HL-60/S4 treated with retinoic acid at 250 ng/mL for 4 days and 3 days (cell line): ENCODE data around the gene MKRN3.

Experiments
- in situ Hi-C: fragments of 300-500 bp; cut with MboI; formaldehyde crosslinking; loops from 2 replicates; pipeline ENCODE4 v1.7.0; 2022; ENCODE audit warnings: low sequenced_read_pairs

The MKRN3 gene

GRCh38 chr15:23565395-23566070 is at the start of gene MKRN3:
Gene MKRN3, plus strand, starts transcription at chr15:23565674. Its CDS starts 109 bp downstream, at chr15:23565783.
- in situ Hi-C loops, result no loop called here

- in situ Hi-C loops, result no loop called here
These were observed 48.6 kb upstream of the MKRN3 start for GRCh38 chr15:23516866-23517265.

- in situ Hi-C loops, result no loop called here
These were observed 47.4 kb upstream of the MKRN3 start for GRCh38 chr15:23518104-23518503.

GRCh38 chr15:23524816-23525215 is 40.7 kb upstream of the MKRN3 start:
- in situ Hi-C loops, result no loop called here

GRCh38 chr15:23529891-23530290 is 35.6 kb upstream of the MKRN3 start:
- in situ Hi-C loops, result no loop called here

GRCh38 chr15:23532024-23532423 is 33.5 kb upstream of the MKRN3 start:
- in situ Hi-C loops, result no loop called here

- in situ Hi-C loops, result no loop called here
These were observed 28.8 kb upstream of the MKRN3 start for GRCh38 chr15:23536659-23537058.

GRCh38 chr15:23538648-23539047 is 26.8 kb upstream of the MKRN3 start:
- in situ Hi-C loops, result no loop called here

- in situ Hi-C loops, result no loop called here
These were observed 25.6 kb upstream of the MKRN3 start for GRCh38 chr15:23539892-23540291.

GRCh38 chr15:23546158-23546557 is 19.3 kb upstream of the MKRN3 start:
- in situ Hi-C loops, result no loop called here

- in situ Hi-C loops, result no loop called here
These were observed 17.4 kb upstream of the MKRN3 start for GRCh38 chr15:23548071-23548470.

GRCh38 chr15:23561914-23562313 is 3.6 kb upstream of the MKRN3 start:
- in situ Hi-C loops, result no loop called here

GRCh38 chr15:23564821-23565394 is 566 bp upstream of the MKRN3 start:
- in situ Hi-C loops, result no loop called here

GRCh38 chr15:23566071-23566554 is 639 bp downstream of the MKRN3 start:
- in situ Hi-C loops, result no loop called here

GRCh38 chr15:23566651-23567050 is 1.2 kb downstream of the MKRN3 start:
- in situ Hi-C loops, result no loop called here

- in situ Hi-C loops, result no loop called here
These were observed 2.4 kb downstream of the MKRN3 start for GRCh38 chr15:23567921-23568320.

- in situ Hi-C loops, result no loop called here
These were observed 3.9 kb downstream of the MKRN3 start for GRCh38 chr15:23569151-23569925.

- in situ Hi-C loops, result no loop called here
These were observed 5.0 kb downstream of the MKRN3 start for GRCh38 chr15:23570486-23570885.

- in situ Hi-C loops, result no loop called here
These were observed 7.4 kb downstream of the MKRN3 start for GRCh38 chr15:23572844-23573243.

GRCh38 chr15:23574742-23575141 is 9.3 kb downstream of the MKRN3 start:
- in situ Hi-C loops, result no loop called here

- in situ Hi-C loops, result no loop called here
These were observed 10.6 kb downstream of the MKRN3 start for GRCh38 chr15:23576061-23576460.
